Stimulated activated naive CD4-positive, alpha-beta T cell treated with Interleukin-2 at 50 U/mL for 16 hours (primary cell): Measurements from ENCODE around the gene PSD.
"Not testable (repeated sequence)": the region's sequence is repeated elsewhere in the genome, so short reads cannot be mapped to it uniquely, and the experiment has no call there.

Experiments
- DNase-seq: peaks from one replicate; lab custom pipeline; 2025; lab: John Stamatoyannopoulos, UW

The PSD gene

GRCh38 chr10:102418622-102419268 lies at the start of gene PSD:
Gene PSD, minus strand, starts transcription at chr10:102418785. Its CDS starts 1,747 bp downstream, at chr10:102417038.
- DNase-seq: no peak

GRCh38 chr10:102467971-102468438 lies 49.4 kb upstream of the PSD start:
- DNase-seq: no peak

- no peak for DNase-seq
Observed at GRCh38 chr10:102467318-102467717, 48.7 kb upstream of the PSD start.

- DNase-seq: no peak
Observed at GRCh38 chr10:102465466-102465865, 46.9 kb upstream of the PSD start.

- no peak for DNase-seq
Observed at GRCh38 chr10:102463983-102464382, 45.4 kb upstream of the PSD start.

- no peak for DNase-seq
Observed at GRCh38 chr10:102462512-102463054, 44.0 kb upstream of the PSD start.

GRCh38 chr10:102461187-102462054 lies 42.8 kb upstream of the PSD start:
- DNase-seq: peak; percentile 91

GRCh38 chr10:102460836-102461186 lies 42.2 kb upstream of the PSD start:
- DNase-seq: no peak

- no peak for DNase-seq
Observed at GRCh38 chr10:102458656-102459055, 40.1 kb upstream of the PSD start.

GRCh38 chr10:102457591-102458150 lies 39.1 kb upstream of the PSD start:
- DNase-seq: no peak

- DNase-seq: no peak
Observed at GRCh38 chr10:102455893-102456471, 37.4 kb upstream of the PSD start.

GRCh38 chr10:102454662-102455487 lies 36.3 kb upstream of the PSD start:
- not testable (repeated sequence) for DNase-seq

- no peak for DNase-seq
Observed at GRCh38 chr10:102453502-102453901, 34.9 kb upstream of the PSD start.

- peak; percentile 69 for DNase-seq
Observed at GRCh38 chr10:102452672-102453340, 34.2 kb upstream of the PSD start.

- no peak for DNase-seq
Observed at GRCh38 chr10:102451105-102451969, 32.8 kb upstream of the PSD start, which contains the start of gene C10orf95. Gene C10orf95, minus strand, starts transcription at chr10:102451543. Its CDS starts 450 bp downstream, at chr10:102451093.

GRCh38 chr10:102450374-102451104 lies 32.0 kb upstream of the PSD start:
- DNase-seq: peak; percentile 82

- DNase-seq: no peak
Observed at GRCh38 chr10:102450124-102450373, 31.5 kb upstream of the PSD start.

- peak; percentile 87 for DNase-seq
Observed at GRCh38 chr10:102449321-102450123, 30.9 kb upstream of the PSD start.
